ENCODE measurements around the gene GATAD1. TPM values are rescaled to one million over a fixed set of nuclear protein-coding genes. Genes with fewer than 3 reads are reported as not detected.
"Not testable (repeated sequence)": the region's sequence is repeated elsewhere in the genome, so short reads cannot be mapped to it uniquely, and the experiment has no call there.

Gene GATAD1
- total RNA-seq, 1 experiment from 2014 or later: 59.2 TPM

DNA sequence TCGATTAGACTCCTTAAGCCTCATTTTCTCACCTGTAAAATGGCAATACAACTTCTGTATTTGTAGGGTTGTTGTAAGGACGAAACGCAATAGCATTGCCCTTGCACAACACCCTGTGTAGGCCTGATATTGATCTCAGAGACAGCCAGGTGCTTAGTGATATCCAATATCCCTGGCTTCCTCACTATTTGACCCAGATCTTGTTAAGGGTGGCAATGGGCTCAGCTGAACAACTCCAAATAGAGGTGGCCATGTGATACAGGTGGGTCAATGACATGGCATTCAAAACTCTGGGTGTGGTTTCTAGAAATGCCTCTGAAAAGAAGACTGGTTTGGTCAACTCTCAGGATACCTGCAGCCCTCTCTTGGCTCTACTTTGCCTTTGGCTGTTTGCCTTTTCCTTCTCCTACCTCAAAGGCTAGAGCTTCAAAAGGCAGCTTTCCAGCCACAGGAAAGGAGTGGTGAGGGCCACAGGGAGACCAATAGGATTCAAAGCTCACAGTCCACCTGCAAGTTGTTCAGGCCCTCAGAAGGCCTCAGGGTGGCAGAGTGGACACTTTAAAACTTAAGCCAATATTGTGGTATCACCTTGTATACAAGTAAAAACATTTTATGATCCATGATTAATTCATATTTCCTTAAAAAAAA, 14.9 kb upstream of the GATAD1 start:
- DNase-seq (ENCODE audit: low read depth, low spot score): no peak
- in situ Hi-C loops (cut with HindIII; ENCODE audit: low pct_unique_long_range_greater_than_20kb, low sequenced_read_pairs): no loop called here

DNA sequence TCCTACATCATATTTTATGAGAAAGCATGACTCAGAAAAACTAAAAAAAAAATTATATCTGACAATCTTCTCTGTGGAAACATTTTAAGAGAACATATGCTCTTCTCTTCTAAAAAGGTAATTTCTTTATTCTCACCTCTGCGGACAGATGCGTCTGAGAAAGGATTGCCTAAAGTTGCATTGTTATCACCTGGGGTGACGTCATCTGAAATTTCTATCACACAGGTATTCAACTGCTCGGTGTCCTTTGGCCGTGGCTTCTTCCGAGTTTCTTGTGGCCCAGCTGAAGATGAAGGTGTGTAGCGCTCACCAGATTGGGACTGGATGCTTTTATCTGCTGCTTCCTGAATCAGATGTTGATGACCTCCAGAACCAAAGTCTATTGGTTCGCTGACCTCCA, 14.3 kb upstream of the GATAD1 start:
- no peak for DNase-seq (ENCODE audit: low read depth, low spot score)
- in situ Hi-C loops (cut with HindIII; ENCODE audit: low pct_unique_long_range_greater_than_20kb, low sequenced_read_pairs): no loop called here

DNA sequence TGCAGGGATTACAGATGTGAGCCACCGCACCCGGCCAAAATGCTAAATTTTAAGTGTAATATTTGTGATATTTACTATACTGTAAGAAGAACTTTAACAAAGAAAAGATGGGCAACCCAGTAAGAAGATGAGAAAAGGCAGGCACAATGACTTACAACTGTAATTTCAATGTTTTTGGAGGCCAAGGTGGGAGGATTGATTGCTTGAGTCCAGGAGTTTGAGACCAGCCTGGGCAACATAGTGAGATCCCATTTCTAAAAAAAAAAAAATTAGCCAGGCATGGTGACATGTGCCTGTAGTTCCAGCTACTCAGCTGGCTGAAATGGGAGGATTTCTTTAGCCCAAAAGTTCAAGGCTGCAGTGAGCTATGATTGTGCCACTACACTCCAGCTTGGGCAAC, 11.7 kb upstream of the GATAD1 start:
- DNase-seq (ENCODE audit: low read depth, low spot score): no peak
- in situ Hi-C loops (cut with HindIII; ENCODE audit: low pct_unique_long_range_greater_than_20kb, low sequenced_read_pairs): no loop called here

DNA sequence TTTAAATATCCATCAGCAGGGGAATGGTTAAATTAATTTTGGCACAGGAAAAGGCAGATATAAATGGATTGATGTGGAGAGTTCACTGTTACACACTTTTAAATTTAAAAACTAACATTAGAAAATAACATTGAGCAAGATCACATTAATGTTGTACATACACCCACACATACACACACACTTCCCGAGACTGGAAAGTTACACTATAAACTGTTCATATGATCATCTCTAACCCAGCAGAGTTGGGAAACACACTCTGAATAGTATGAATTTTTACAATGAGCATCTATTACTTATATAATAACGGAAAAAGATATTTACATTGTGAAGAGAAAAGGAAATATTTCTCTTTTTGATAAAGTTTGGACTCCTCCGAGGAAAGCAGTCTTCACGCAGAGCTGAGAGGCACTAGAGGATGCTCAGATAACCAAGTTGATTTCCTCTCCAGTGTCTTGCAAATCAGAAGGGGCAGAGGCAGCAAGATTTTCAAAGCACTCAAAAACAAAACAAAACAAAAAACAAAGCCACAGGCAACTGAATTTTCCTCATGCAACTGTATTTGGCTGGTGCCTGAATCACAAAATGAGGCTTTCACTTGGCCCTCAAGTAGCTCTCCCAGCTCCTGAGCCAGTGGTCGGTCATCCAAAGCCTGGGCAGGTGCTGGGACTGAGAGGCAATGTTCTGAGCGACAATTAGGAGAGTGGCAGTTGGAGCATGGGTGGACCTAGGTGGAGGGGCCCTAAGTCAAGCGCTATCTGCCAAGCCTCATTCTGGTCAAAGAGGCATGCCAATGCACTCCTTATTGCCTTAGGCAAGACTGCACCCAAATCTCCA, 10.5 kb upstream of the GATAD1 start:
- in situ Hi-C loops (cut with HindIII; ENCODE audit: low pct_unique_long_range_greater_than_20kb, low sequenced_read_pairs): no loop called here
- DNase-seq (ENCODE audit: low read depth, low spot score): no peak

DNA sequence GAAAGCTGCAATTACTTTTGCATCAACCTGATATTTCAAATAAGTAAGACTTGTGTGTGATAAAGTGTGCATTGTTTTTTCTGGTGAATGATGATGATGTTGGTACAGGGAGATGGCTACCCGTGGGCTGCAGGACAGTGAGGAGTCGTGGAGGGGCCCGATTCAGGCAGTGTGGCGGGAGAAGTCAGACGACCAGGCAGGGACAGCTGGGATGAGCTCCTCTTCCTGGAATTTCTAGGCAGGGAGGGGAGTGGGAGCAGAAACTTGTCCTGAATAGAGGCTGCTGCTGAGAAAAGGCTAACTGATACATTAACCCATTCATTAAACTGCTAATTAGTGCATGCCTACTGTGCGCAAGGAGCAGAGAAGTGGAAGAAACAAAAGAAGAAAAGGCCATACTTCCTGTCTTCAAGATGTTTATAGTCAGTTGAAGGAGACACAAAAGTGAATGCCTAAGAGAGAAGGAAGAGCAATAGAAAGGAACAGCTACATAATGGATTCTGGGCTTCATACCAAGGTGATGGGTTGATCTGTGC, 9.3 kb upstream of the GATAD1 start:
- DNase-seq (ENCODE audit: low read depth, low spot score): no peak
- in situ Hi-C loops (cut with HindIII; ENCODE audit: low pct_unique_long_range_greater_than_20kb, low sequenced_read_pairs): no loop called here

DNA sequence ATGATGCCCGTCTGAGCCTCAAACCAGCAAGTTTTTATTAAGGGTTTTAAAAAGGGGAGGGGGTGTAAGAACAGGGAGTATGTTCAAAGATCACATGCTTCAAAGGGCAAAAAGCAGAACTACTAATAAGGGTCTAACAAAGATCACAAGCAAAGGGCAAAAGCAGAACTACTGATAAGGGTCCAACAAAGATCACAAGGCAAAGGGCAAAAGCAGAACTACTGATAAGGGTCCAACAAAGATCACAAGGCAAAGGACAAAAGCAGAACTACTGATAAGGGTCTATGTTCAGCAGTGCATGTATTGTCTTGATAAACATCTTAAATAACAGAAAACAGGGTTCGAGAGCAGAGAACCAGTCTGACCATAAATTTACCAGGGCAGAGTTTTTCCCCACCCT, 4.6 kb upstream of the GATAD1 start:
- in situ Hi-C loops (cut with HindIII; ENCODE audit: low pct_unique_long_range_greater_than_20kb, low sequenced_read_pairs); DNase-seq (ENCODE audit: low read depth, low spot score): not testable (repeated sequence)

DNA sequence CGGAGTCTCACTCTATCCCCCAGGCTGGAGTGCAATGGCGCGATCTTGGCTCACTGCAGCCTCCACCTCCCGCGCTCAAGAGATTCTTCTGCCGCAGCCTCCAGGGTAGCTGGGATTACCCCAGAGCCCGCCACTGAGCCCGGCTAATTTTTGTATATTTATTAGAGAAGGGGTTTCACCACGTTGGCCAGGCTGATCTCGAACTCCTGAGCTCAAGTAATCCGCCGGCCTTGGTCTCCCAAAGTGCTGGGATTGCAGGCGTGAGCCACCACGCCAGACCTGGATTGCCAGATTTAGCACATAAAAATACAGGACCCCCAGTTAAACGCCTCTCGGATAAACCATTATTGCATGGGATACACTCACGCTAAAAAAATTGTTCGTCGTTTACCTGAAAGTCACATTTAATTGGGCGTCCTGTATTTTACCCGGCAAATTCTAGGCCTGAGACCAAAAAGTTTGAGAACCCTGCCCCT, 375 bp upstream of the GATAD1 start:
- in situ Hi-C loops (cut with HindIII; ENCODE audit: low pct_unique_long_range_greater_than_20kb, low sequenced_read_pairs): no loop called here
- DNase-seq (ENCODE audit: low read depth, low spot score): no peak

DNA sequence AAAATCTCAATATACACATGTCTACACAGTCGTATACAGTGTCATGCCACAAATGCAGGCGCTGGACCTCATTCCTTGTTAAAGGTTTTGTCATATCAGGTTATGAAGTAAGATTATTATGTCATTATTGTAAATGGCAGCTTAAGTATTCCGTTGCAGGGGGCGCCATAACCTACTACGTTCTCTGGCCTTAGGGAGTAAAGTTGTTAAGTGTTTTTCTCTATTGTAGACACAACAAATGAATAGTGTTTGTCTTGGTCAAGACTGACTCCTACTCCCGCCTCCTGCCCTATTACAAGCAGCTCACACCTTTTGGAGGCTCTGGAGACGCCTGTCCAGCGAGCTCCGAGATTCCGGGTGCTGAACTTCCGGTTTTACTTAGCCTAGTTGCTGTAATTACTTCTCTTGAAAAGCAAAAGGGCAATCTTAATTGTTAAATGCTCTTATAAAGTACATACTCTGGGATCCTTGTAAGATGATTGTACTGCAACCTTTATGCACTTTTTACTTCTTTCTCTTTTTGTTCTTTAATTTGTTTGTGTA, 994 bp downstream of the GATAD1 start:
- peak; percentile 68 for DNase-seq (ENCODE audit: low read depth, low spot score)
- in situ Hi-C loops (cut with HindIII; ENCODE audit: low pct_unique_long_range_greater_than_20kb, low sequenced_read_pairs): no loop called here

DNA sequence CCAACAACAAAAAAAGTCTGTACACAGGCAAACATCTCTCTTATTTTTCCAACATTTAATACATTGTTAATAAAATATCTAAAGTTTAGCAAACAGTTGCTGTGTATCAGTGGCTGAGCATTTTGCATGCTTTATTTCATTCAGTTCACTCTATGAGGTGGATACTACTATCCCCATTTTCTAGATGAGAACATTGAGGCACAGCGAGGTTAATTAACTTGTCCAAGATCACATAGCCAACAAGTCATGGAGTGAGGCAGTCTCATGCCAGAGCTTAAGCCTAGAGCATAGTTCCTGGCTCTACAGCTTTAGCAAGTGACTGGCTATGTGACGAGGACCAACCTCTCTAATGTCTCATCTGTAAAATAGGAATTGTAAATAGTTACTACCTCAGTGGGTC, 4.4 kb downstream of the GATAD1 start:
- in situ Hi-C loops (cut with HindIII; ENCODE audit: low pct_unique_long_range_greater_than_20kb, low sequenced_read_pairs): loop anchor here (25.0 kb wide), 1 partner anchor 564 kb away; the partner anchor contains the start of gene MTERF1
- no peak for DNase-seq (ENCODE audit: low read depth, low spot score)

DNA sequence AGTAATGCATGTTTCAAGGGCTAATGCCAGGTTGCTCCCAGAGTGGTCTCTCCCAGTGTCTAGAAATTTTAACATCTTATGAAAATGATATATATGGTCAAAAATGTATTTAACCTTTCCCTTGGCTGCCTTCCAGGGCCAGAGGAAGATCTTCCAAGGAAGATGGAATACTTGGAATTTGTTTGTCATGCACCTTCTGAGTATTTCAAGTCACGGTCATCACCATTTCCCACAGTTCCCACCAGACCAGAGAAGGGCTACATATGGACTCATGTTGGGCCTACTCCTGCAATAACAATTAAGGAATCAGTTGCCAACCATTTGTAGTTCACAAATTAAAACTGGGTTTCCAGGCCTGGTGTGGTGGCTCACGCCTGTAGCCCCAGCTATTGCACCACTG, 9.0 kb downstream of the GATAD1 start:
- in situ Hi-C loops (cut with HindIII; ENCODE audit: low pct_unique_long_range_greater_than_20kb, low sequenced_read_pairs): loop anchor here (25.0 kb wide), 1 partner anchor 569 kb away; the partner anchor contains the start of gene MTERF1
- no peak for DNase-seq (ENCODE audit: low read depth, low spot score)

DNA sequence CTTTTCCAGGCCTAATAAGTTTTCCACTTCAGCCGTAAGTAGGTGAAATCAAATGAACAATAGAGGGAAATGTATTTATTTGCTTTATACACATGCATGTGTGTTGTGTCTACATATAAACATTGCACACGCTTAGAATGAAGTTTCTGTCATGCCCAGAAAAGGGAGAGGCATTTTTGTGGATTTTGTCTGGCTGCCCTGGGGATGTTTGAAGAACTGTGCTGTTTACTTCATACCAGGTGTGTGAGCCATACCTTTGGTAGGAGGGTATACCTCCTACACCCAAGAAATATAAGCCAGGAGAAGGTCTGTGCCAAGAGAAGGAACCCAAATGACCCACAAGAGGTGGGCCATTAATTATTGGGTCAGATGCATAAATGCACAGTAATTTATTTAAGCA, 12.8 kb downstream of the GATAD1 start:
- in situ Hi-C loops (cut with HindIII; ENCODE audit: low pct_unique_long_range_greater_than_20kb, low sequenced_read_pairs): loop anchor here (25.0 kb wide), 1 partner anchor 573 kb away; the partner anchor contains the start of gene MTERF1

DNA sequence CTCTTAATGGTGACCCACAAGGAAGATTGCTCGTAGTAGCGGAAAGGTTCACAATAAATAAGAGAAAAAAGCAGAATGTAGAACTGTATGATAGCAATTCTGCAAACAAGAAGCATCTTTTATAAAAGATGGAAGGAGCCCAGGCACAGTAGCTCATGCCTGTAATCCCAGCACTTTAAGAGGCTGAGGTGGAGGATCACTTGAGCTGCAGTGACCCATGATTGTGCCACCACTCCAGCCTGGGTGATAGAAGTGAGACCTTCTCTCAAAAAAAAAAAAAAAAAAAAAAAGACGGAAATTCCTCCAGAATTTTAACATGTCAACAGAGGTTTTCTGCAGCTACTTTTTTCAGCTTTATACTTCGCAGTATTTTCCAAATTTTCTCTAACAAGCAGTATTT, 13.2 kb downstream of the GATAD1 start:
- DNase-seq (ENCODE audit: low read depth, low spot score): no peak
- in situ Hi-C loops (cut with HindIII; ENCODE audit: low pct_unique_long_range_greater_than_20kb, low sequenced_read_pairs): loop anchor here (25.0 kb wide), 1 partner anchor 573 kb away; the partner anchor contains the start of gene MTERF1

More for the DNA sequence above, 12.8 kb downstream of the GATAD1 start:
- no peak for DNase-seq (ENCODE audit: low read depth, low spot score)

DNA sequence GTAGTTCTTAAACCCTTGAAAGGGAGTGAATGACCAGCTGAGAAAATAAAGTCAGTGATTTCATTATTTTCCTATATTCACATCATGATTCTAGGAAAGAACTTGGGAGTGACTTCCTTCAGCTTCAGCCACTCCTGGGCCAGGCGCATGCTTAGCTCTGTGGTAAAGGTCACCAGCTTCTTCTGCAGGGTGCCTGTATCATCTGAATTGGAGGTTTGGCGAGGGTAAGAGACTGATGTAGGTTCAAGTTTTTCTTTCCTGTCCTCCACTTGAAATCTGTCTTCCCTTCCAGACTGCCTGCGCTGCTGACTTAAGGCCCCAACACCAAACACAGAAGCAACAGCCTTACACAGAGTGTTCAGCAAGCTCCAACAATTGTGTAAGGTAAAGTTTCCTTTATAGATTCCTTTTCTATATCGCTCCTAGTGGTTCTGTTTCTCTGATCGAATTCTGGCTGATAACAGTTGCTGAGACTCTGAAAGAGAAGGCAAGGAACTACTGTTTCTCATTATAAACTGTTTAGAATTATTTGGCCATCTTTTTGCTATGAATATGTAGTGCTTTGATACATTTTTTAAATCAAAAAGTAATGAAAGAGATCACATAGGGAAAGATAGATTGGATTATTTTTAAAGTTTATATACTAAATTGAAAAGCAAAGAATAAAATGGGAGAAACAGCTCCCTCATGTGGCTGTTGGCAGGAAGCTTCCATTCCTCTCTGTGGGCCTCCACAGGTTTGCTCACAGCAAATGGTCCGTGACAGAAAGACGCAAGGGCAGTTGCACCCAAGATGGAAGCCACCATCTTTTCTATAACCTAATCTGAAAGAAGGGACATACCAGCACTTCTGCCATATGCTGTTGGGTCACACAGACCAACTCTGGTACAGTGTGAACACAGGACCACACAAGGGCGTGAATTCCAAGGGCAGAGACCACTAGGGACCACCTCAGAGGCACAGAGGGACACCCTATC, 14.0 kb downstream of the GATAD1 start:
- DNase-seq (ENCODE audit: low read depth, low spot score): peak; percentile 87
- in situ Hi-C loops (cut with HindIII; ENCODE audit: low pct_unique_long_range_greater_than_20kb, low sequenced_read_pairs): loop anchor here (25.0 kb wide), 1 partner anchor 574 kb away; the partner anchor contains the start of gene MTERF1

DNA sequence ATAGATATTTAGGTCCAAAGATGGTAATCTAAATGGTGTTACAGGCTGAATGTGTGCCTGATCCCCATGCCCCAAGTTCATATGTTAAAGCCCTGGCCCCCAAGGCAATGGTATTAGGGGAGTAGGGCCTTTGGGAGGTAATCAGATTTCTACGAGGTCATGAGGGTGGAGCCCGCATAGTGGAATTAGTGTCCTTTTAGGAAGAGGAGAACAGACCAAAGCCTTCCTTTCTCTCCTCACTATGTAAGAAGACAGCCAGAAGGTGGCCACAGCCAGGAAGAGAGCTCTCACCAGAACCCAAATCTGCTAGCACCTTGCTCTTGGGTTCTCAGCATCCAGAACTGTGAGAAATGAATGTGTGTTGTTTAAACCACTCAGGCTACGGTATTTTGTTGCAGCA, 15.3 kb downstream of the GATAD1 start:
- in situ Hi-C loops (cut with HindIII; ENCODE audit: low pct_unique_long_range_greater_than_20kb, low sequenced_read_pairs): loop anchor here (25.0 kb wide), 1 partner anchor 575 kb away; the partner anchor contains the start of gene MTERF1
- no peak for DNase-seq (ENCODE audit: low read depth, low spot score)

DNA sequence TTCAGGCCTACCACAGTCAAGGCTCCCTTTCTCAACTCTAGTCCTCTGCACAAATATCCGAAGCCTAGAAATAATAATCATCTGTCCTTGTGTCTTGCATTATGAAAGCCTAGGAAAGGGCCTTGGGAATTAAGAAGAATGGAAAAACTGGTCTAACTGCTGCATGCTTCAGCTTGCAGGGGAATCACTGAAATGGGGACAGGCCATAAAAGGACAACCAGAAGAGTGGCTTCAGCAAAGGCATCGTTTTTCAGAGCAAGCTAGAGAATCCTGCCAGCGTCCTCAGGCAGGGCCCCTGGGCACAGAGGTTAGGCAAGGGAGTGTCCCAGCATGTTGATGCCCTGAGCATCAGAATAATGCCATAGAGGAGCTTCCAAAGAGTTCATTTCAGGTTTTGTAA, 17.2 kb downstream of the GATAD1 start:
- in situ Hi-C loops (cut with HindIII; ENCODE audit: low pct_unique_long_range_greater_than_20kb, low sequenced_read_pairs): loop anchor here (25.0 kb wide), 1 partner anchor 577 kb away; the partner anchor contains the start of gene MTERF1
- no peak for DNase-seq (ENCODE audit: low read depth, low spot score)

DNA sequence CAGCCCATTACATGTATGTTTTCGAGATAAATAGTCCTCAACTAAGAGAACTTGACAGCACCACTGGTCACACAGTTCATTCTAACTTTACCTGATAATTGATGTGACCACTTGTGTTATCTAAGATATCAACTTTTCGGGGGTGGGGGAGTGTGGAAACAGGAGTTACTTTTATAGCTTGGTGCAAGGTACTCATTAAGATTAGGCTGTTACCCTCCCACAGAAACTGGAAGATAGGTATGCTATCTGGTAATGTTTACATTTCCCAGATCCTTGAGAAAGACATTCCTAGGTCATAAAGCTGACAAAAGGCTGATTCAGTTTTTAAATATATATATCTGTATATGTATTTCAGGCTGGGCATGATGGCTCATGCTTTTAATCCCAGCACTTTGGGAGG, 19.4 kb downstream of the GATAD1 start:
- no peak for DNase-seq (ENCODE audit: low read depth, low spot score)
- in situ Hi-C loops (cut with HindIII; ENCODE audit: low pct_unique_long_range_greater_than_20kb, low sequenced_read_pairs): loop anchor here (25.0 kb wide), 1 partner anchor 579 kb away; the partner anchor contains the start of gene MTERF1

DNA sequence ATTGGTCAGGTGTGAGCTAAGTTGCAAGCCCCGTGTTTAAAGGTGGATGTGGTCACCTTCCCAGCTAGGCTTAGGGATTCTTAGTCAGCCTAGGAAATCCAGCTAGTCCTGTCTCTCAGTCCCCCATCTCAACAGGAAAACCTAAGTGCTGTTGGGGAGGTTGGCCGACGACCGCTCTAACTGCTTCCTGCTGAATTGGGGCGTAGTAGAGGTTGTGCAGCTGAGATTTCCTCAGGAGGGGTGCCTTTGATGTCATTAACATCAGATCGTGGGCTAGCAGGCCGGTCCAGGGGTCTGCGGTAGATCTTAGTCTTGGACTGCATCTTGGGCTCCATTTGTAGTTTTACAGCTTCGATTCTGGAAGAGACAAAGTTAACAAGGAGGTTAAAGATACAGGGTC, 21.3 kb downstream of the GATAD1 start:
- not testable (repeated sequence) for DNase-seq (ENCODE audit: low read depth, low spot score)
- in situ Hi-C loops (cut with HindIII; ENCODE audit: low pct_unique_long_range_greater_than_20kb, low sequenced_read_pairs): loop anchor here (25.0 kb wide), 1 partner anchor 581 kb away; the partner anchor contains the start of gene MTERF1
